HT-29 (cell line): ENCODE data around the gene SLC6A11. TPM values are rescaled to one million over a fixed set of nuclear protein-coding genes. Genes with fewer than 3 reads are reported as not detected.
A peak's percentile ranks its signal among the peaks of the same experiment; 100 is the strongest.

Experiments used
- DNase-seq: peaks from one replicate; pipeline ENCODE4 v3.0.0-alpha.2; 2015; ENCODE audit warnings: low spot score
- total RNA-seq: library from RNA; depleted of rRNA; stranded (reverse); fragments of >200 nt; shearing (Covaris generic); gene quantifications from 2 replicates; pipeline ENCODE4 v1.2.3, GENCODE V29; 2014

SLC6A11 gene
- total RNA-seq, 1 experiment from 2014 or later: not detected

- DNase-seq: no peak
These were observed 114.1 kb downstream of the SLC6A11 start for GRCh38 chr3:10929978-10930665.

- no peak for DNase-seq
These were observed 114.6 kb downstream of the SLC6A11 start for GRCh38 chr3:10930666-10931040.

- no peak for DNase-seq
These were observed 116.6 kb downstream of the SLC6A11 start for GRCh38 chr3:10932596-10932995.

- DNase-seq: no peak
These were observed 117.0 kb downstream of the SLC6A11 start for GRCh38 chr3:10933021-10933420.

GRCh38 chr3:10933470-10933804 lies 117.4 kb downstream of the SLC6A11 start:
- no peak for DNase-seq

GRCh38 chr3:10933805-10934481 lies 117.9 kb downstream of the SLC6A11 start:
- no peak for DNase-seq

GRCh38 chr3:10935028-10935427 lies 119.0 kb downstream of the SLC6A11 start:
- no peak for DNase-seq

GRCh38 chr3:10935846-10936631 lies 120.0 kb downstream of the SLC6A11 start:
- DNase-seq: no peak

GRCh38 chr3:10936686-10937085 lies 120.7 kb downstream of the SLC6A11 start:
- no peak for DNase-seq

- DNase-seq: no peak
These were observed 121.3 kb downstream of the SLC6A11 start for GRCh38 chr3:10937141-10937825.

- DNase-seq: no peak
These were observed 123.5 kb downstream of the SLC6A11 start for GRCh38 chr3:10939556-10939955.

GRCh38 chr3:10940106-10940505 lies 124.1 kb downstream of the SLC6A11 start:
- DNase-seq: no peak

- peak; percentile 24 for DNase-seq
These were observed 125.9 kb downstream of the SLC6A11 start for GRCh38 chr3:10941972-10942371.

GRCh38 chr3:10942690-10943205 lies 126.7 kb downstream of the SLC6A11 start:
- no peak for DNase-seq

- no peak for DNase-seq
These were observed 128.8 kb downstream of the SLC6A11 start for GRCh38 chr3:10944866-10945265.

GRCh38 chr3:10945683-10946287 lies 129.8 kb downstream of the SLC6A11 start:
- peak; percentile 43 for DNase-seq

GRCh38 chr3:10946526-10946925 lies 130.5 kb downstream of the SLC6A11 start:
- no peak for DNase-seq

GRCh38 chr3:10948326-10948725 lies 132.3 kb downstream of the SLC6A11 start:
- DNase-seq: no peak

- DNase-seq: no peak
These were observed 133.2 kb downstream of the SLC6A11 start for GRCh38 chr3:10949197-10949596.

GRCh38 chr3:10950476-10951294 lies 134.7 kb downstream of the SLC6A11 start:
- peak; percentile 38 for DNase-seq
